Head of caudate nucleus (tissue), 42 donors: ENCODE data around the gene REEP6.
"Not testable (repeated sequence)": the region's sequence is repeated elsewhere in the genome, so short reads cannot be mapped to it uniquely, and the experiment has no call there.

ENCODE experiments used
- DNase-seq, 42 donors: peaks; one replicate each; pipeline versions ENCODE4 v3.0.0 to v3.0.0-alpha.2; 2020 to 2021; ENCODE audit warnings: mixed read lengths in 7 of 42
- intact Hi-C: fragments of 100-400 bp; cut with DNase I; formaldehyde crosslinking; loops from one replicate; pipeline ENCODE4 v1.15.0; 2022

The REEP6 gene

GRCh38 chr19:1512671-1513498 lies 21.9 kb downstream of the REEP6 start, which contains the start of gene ADAMTSL5:
Gene ADAMTSL5 (minus strand): TSS chr19:1513019. CDS start chr19:1510943, 2,076 bp downstream.
- intact Hi-C loops, result no loop called here
- no peak for DNase-seq

- intact Hi-C loops, result no loop called here
- no peak for DNase-seq
These were observed 22.7 kb downstream of the REEP6 start for GRCh38 chr19:1513499-1514294.

DNA sequence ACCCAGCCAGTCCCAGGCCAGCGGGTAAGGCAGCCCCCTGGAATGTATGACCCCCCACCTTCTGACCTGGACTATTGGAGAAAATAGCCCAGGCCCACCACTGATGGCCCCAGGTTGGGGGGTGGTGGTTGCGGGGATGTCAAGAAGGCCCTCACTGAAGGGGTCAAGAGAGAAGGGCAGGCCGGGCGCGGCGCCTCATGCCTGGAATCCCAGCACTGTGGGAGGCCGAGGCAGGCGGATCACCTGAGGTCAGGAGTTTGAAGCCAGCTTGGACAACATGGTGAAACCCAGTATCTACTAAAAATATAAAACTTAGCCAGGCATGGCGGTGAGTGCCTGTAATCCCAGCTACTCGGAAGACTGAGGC lies 23.3 kb downstream of the REEP6 start:
- intact Hi-C loops, result no loop called here
- DNase-seq, result no peak

DNA sequence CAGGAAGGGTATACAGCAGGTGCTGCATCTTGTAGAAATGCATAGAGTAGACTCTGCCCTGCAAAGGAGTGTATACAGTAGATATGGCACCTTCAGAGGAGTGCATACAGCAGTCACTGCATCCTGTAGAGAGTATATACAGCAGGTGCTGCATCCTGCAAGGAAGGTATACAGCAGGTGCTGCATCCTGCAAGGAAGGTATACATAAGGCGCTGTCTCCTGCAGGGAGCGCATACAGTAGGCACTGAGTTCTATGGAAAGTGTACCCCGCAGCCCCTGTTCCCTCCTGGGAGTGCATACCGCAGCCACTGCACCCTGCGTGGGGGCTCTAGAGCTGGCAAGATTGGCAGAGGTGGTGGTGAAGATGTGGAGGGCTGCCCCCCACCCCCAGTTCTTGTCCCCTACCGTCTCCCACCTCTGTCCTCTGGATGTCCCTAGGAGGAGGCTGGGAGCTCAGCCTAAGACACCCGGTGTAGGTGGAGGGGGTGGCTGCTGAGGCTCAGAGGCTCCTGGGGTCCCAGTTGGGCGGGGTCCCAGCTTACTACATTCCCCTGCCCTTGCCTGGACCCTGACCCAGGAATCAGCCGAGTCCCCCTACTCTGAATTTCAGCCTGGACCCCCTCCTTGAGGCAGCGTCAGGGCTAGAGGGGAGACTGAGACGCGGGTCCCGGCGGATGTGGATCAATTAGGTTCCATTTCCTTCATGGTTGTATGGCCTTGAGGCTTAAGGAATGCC lies 24.2 kb downstream of the REEP6 start:
- intact Hi-C loops, result no loop called here

DNA sequence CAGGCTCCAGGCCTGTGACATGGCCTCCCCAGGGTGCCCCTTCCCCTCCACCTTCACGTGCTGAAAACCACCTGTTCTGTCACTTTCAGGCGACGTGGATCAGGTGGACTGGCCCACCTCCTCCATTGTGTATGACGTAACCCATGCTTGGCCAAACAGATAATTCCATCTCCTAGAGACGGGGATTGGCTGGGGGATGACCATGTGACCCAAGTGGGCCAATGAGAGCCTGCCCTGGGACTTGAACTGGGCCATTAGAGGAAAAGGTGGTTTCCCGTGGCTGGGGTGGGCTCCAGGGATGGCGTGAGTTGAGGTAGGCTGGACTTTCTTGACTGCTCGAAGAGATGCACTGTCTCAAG lies 25.4 kb downstream of the REEP6 start:
- intact Hi-C loops, result no loop called here

More for the DNA sequence above, 24.2 kb downstream of the REEP6 start:
- no peak for DNase-seq

GRCh38 chr19:1518471-1518870 lies 27.5 kb downstream of the REEP6 start:
- DNase-seq, result no peak
- intact Hi-C loops, result no loop called here

More for the DNA sequence above, 25.4 kb downstream of the REEP6 start:
- DNase-seq, result no peak

DNA sequence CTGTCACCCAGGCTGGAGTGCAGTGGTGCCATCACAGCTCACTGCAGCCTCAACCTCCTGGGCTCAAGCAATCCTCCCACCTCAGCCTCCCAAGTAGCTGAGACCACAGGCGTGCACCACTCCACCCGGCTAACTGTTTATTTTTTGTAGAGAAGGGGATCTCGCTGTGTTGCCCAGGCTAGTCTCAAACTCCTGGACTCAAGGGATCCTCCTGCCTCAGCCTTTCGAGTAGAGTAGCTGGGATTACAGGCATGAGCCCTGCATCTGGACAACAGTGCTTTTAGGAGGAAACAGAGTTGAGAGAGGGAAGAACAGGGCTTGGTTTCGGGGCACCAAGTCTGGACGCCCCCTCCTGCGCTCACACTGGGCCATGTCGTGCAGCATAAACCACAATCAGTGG lies 28.8 kb downstream of the REEP6 start:
- DNase-seq, intact Hi-C loops: not testable (repeated sequence)

DNA sequence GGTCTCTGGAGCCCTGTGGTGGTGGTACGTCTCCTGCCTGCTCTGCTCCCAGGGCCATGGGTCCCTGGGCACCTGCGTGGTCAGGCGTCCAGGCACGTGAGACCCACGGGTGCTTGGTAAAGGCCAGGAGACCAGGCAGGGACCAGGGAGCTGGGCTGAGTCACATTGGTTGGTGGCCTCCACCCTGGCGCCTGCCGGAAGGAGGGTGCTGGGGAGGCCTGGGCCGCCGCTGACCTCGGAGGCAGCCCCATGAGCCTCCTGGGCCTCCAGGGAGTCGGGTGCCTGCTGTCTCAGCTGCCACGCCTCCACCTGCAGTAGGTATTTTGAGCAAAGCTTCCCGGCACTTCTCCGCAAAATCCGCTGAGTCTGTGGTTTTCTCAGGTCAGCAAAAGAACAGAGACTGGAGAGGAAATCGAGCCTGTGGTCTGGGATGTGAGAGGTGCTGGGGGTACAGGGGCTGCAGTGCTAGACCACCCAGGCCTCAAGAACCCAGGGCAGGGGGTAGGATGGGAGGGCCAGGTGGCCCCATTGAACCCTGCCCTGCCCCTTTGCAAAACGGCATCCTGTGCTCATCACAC lies 29.3 kb downstream of the REEP6 start:
- intact Hi-C loops, result no loop called here
- no peak for DNase-seq

DNA sequence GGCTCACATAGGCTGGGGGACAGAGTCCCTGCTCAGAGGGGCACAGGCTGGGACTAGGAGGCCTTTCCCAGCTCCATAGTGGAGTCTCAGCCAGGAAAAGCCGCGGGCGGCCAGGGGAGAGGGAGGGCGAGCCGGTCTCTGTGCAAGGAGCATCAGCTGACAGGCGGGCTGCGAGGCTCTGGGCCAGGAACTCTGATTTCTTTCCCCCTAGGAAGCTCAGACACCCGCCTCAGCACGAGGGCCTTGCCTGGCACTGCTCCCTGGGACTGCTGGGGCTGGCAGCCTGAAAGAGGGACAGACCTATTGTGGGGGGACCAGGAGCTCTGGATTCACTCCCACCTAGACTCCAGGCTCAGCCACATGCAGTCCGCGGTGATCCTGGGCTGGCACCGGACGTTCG lies 30.7 kb downstream of the REEP6 start:
- intact Hi-C loops, result no loop called here
- peak; percentile 10 to 84 (median 58) for DNase-seq

GRCh38 chr19:1522061-1522460 lies 31.1 kb downstream of the REEP6 start:
- intact Hi-C loops, result no loop called here
- DNase-seq, result no peak

- DNase-seq, result no peak
- intact Hi-C loops, result no loop called here
These were observed 31.9 kb downstream of the REEP6 start for GRCh38 chr19:1522838-1523237.

GRCh38 chr19:1523412-1524286 lies 32.7 kb downstream of the REEP6 start, which contains the start of gene PLK5:
Gene PLK5 (plus strand): TSS chr19:1524077. CDS start chr19:1526997, 2,920 bp downstream.
- intact Hi-C loops, result no loop called here
- peak in 24 of 42 donors; percentile 7 to 71 (median 34) for DNase-seq

GRCh38 chr19:1524287-1524971 lies 33.4 kb downstream of the REEP6 start:
- intact Hi-C loops, result no loop called here
- DNase-seq, result no peak

DNA sequence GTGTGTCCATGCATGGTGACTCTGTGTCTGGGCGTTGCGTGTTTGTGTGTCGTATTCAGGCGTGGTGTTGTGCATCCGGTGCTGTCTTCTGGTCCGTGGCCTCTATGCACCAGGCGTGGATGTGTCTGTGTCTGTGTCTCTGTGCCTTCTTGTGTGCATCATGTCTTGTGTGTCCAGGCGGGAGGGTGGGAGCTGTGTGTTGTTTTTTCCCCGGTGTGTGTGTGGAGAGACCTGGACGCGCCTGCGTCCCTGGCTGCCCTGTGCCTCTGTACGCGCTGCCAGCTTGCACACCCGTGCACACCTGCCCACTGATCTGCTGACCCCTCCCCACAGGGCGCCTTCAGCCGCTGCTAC lies 34.0 kb downstream of the REEP6 start:
- DNase-seq, result no peak
- intact Hi-C loops, result no loop called here

DNA sequence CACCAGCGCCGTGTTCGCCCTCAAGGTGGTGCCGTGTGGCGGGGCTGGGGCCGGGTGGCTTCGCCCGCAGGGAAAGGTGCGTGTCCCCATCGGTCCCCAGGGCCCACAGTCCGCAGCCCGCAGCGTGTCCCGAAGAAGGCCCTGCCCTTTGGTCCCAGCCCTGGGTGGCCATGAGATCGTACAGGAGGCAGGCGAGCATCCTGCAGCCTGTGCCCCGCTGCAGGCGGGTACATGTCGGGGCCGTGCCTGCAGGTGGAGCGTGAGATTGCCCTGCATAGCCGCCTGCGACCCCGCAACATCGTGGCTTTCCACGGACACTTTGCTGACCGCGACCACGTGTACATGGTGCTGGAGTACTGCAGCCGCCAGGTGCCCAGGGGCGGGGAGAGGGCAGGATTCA lies 34.4 kb downstream of the REEP6 start:
- intact Hi-C loops, result no loop called here
- DNase-seq, result no peak

GRCh38 chr19:1526066-1526778 lies 35.2 kb downstream of the REEP6 start:
- intact Hi-C loops, result no loop called here
- no peak for DNase-seq

- no peak for DNase-seq
- intact Hi-C loops, result no loop called here
These were observed 36.1 kb downstream of the REEP6 start for GRCh38 chr19:1526979-1527649.
